ENCODE measurements around the gene CNTRL.
"Not testable (repeated sequence)": the region's sequence is repeated elsewhere in the genome, so short reads cannot be mapped to it uniquely, and the experiment has no call there.

CNTRL gene, protein sequence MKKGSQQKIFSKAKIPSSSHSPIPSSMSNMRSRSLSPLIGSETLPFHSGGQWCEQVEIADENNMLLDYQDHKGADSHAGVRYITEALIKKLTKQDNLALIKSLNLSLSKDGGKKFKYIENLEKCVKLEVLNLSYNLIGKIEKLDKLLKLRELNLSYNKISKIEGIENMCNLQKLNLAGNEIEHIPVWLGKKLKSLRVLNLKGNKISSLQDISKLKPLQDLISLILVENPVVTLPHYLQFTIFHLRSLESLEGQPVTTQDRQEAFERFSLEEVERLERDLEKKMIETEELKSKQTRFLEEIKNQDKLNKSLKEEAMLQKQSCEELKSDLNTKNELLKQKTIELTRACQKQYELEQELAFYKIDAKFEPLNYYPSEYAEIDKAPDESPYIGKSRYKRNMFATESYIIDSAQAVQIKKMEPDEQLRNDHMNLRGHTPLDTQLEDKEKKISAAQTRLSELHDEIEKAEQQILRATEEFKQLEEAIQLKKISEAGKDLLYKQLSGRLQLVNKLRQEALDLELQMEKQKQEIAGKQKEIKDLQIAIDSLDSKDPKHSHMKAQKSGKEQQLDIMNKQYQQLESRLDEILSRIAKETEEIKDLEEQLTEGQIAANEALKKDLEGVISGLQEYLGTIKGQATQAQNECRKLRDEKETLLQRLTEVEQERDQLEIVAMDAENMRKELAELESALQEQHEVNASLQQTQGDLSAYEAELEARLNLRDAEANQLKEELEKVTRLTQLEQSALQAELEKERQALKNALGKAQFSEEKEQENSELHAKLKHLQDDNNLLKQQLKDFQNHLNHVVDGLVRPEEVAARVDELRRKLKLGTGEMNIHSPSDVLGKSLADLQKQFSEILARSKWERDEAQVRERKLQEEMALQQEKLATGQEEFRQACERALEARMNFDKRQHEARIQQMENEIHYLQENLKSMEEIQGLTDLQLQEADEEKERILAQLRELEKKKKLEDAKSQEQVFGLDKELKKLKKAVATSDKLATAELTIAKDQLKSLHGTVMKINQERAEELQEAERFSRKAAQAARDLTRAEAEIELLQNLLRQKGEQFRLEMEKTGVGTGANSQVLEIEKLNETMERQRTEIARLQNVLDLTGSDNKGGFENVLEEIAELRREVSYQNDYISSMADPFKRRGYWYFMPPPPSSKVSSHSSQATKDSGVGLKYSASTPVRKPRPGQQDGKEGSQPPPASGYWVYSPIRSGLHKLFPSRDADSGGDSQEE (N-terminal part only)

DNA sequence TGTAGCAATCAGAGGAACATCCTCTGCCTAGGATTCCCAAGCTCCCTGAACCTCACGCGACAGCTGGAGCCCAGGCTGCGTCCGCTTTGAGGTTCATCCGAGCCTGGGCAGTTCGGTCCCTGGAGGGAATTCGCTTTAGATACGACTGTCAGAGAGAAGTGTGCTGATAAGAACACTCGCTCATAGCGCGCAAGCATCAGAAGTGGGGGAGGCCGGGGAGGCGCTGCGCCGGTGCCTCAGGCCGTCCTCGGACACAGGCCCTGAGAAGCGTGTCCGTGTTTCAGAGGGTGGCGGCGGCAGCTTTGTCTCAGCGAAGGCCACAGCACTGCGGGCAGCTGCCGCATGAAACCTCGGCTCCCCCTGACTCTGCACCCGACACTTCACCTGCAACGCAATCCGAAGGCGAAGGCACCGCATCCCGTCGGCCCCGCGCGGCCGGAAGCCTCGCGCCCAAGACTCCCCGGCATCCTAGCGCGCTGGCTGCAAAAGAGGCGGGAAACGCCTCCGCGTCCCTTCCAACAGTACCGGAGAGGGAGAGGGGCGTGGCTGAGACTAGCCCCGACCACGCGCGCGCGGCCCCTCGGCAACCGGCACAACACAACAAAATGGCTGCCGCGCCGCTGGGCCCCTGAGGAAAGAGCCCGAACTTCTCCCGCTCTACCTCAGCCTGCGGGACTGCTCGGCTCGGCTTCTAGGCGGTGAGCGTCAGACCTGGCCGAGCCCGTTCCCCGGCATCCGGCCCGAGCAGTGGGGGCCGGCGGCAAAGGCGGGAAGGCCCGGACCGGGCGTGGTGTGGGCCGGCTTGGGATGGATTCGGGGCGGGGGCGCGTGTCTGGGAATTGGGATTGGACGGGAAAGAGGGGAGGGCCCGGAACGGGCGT, at the start of gene CNTRL:
Gene CNTRL, plus strand, starts transcription at position 586 of the 881 bp plus-strand sequence. CDS start 13,372 bp downstream, outside the sequence.
- peak; percentile 82 for DNase-seq (ENCODE audit: low spot score)

DNA sequence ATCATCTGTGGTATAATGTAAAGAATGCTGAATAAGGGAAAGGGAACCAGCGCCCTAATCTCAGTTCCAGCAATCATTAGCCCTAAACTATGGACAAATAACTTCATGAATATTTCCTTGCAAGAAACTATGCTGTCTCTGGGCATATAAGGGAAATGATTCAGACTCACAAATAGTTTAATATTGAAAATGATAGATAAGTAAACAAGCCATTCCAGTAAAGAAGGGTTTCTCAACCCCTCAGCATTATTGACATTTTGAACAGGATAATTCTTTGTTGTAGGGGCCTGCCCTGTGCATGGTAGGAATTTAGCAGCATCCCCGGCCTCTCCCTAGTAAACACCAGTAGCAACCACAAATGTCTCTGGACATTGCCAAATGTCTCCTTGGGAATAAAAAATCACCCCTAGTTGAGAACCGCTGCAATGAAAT, 48.5 kb upstream of the CNTRL start:
- DNase-seq (ENCODE audit: low spot score) = no peak

DNA sequence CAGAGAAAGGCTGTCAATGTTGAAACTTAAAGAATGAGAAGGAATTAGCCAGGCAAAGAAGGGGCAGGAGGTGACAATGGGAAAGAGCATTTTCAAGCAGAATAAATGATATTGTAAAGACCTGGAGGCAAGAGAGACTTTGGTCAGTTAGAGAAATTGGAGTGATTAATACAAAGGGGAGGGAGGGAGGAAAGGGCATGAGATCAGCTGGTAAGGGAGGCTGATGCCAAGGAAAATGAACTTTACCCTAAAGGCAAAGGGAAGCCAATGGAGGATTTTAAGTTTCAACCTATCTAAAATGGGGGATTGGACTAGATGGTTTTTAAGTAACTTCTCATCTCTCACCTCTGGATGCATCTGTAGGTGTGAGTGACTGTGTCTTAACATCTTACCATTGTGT, 48.0 kb upstream of the CNTRL start:
- DNase-seq (ENCODE audit: low spot score) = no peak

DNA sequence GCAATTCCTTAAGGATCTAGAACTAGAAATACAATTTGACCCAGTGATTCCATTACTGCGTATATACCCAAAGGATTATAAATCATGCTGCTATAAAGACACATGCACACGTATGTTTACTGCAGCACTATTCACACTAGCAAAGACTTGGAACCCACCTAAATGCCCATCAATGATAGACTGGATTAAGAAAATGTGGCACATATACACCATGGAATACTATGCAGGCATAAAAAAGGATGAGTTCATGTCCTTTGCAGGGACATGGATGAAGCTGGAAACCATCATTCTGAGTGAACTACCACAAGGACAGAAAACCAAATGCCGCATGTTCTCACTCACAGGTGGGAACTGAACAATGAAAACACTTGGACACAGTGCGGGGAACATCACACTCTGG, 46.5 kb upstream of the CNTRL start:
- not testable (repeated sequence) for DNase-seq (ENCODE audit: low spot score)

DNA sequence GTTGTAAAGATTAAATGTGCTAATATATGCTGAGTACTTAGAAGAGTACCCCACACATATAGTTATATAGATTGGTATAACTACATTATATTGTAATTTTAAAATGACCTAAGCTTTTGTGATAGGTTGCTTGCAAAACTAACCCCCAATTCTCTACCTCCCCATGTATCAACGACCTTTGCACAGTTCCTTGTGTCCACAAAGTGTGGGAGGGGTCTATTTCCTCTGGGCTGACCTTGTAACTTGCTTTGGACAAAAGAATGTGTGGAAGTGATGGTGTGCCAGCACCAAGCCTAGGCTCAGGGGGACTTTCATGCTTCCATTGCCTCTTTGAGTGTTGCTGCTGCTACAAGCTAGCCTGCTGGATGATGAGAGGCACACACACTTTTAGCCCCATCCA, 45.3 kb upstream of the CNTRL start:
- DNase-seq (ENCODE audit: low spot score) = no peak

DNA sequence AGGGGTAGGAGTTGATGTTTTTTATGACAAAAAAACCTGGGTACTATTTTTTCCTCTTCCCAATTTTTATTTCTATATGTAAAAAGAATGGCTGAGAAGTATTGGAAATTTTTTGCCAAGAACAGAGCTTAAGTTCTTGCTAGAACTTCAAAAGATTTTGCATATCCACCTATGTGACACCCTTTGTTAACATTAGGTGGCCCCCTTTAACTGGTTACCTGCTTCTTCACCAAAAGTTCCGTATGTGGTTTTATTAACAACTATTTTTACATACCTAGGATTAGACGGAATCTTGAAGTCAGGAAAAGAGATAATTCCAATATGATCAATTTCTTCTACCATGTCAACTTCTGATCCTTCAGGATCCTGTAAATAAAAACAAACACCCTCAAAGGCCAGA, 40.2 kb upstream of the CNTRL start:
- DNase-seq (ENCODE audit: low spot score) = no peak

DNA sequence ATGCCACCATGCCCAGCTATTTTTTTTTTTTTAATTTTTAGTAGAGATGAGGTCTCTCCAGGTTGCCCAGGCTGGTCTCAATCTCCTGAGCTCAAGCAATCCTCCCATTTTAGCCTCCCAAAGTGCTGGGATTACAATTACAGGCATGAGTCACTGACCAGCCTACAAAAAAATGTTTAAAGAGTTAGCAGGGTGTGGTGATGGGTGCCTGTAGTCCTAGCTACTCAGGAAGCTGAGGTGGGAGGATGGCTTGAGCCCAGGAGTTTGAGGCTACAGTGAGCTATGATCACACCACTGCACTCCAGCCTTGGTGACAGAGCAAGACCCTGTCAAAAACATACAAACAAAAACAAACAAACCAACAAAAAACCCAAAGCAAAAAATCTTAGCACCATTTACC, 39.0 kb upstream of the CNTRL start:
- DNase-seq (ENCODE audit: low spot score) = not testable (repeated sequence)

DNA sequence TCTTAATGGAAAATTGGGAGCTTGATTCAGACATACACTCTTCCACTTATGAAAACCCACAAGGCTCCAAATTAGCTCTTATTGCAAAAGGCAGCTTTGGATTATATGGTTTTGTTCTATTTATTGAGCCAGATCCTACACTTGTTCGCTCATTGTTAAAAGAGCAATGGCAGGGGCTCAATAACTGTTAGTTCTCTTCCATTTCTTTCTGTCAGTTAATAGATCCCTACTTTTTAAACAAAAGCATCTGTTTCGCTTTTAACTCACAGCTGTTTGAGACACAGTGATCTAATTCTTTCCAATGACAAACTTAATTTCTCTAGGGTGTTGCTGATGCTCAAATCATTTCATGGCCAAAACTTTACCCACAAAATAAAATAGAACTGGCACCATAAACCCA, 36.4 kb upstream of the CNTRL start:
- DNase-seq (ENCODE audit: low spot score) = no peak

DNA sequence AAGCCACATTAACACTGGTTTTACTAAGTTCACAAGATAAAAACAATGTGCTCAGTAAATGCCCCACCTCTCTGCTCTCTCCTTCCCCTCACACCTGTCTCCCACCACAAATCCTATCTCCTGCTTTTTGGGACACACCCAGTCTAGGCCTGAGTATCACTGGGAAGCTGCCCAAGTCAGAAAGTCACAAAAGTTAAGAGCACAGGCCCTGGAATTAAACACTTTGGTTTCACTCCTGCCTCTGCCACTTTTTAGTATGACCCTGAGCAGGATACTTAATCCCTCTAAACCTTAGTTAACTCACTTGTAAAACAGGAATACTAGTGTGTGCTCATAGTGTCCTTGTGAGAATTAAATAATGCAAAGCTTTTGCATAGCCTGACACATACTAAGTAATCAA, 36.0 kb upstream of the CNTRL start:
- DNase-seq (ENCODE audit: low spot score) = no peak

DNA sequence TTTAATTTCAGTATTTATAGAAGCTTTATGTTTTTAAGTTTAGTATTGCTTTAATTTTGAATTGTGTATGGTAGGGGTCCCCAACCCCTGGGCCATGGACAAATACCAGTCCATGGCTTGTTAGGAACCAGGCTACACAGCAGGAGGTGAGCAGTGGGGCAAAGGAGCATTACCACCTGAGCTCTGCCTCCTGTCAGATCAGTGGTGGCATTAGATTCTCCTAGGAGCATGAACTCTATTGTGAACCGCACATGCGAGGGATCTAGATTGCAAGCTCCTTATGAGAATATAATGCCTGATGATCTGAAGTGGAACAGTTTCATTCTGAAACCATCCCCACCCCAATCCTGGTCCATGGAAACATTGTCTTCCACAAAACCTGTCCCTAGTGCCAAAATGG, 26.6 kb upstream of the CNTRL start:
- DNase-seq (ENCODE audit: low spot score) = no peak

DNA sequence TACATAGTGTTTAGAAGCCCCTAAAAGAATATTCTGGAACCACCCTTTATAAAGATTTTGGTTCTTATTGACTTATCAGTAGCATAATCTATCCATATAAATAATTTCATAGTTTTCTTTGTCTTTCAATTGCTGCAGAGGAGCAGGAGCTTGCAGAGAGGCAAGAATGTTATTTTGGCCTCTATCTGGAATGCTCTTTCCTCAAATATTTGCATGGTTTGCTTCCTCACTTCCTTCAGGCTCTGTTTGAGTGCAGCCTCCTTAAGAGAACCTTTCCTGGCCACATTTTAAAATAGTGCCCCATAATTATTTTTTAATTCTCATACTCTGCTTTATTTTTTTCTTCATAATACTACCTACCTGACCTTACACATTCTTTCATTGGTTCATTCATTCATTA, 26.1 kb upstream of the CNTRL start:
- DNase-seq (ENCODE audit: low spot score) = no peak

DNA sequence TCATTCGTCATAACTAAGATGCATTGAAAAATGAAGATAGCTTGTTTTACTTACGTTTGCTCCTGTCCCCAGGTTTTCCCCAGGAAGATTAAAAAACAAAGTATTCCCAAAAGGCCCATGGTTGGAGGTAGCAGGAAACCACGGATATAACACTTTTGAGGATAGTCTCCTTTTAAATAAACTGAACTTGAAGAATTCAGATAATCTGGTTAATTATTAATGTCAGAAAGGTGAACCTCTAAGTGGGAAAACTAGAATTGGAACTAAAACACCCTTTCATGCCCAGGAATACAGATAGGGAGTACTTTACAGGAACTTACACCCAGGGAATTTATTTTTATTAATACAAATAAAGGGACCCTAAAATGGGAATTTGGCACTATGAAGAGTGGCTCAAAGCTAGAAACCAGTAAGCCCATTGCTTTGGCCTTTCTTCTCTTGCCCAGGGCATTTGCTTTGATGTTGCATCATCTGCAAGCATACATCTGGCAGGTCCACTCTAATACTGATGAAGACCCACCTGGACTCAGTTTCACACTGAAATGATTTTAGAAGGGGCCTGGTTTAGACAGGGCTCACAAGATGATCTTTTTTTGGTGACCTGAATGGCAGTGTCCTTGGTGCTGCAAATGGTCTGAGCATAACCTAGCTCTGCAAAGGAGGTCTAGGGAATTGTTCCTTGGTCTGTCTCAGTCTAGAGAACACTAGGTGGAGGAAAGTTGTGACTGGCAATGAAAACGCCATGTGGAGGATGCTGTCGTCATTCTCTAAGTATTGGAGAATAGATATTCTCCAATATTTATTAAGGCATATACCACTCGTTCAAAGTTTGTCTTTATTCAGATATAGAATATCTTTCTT, 24.4 kb upstream of the CNTRL start, which contains the start of gene C5:
Gene C5, minus strand, starts transcription at position 148 of the 861 bp plus-strand sequence. Its CDS starts 29 bp downstream, at position 119.
- no peak for DNase-seq (ENCODE audit: low spot score)

DNA sequence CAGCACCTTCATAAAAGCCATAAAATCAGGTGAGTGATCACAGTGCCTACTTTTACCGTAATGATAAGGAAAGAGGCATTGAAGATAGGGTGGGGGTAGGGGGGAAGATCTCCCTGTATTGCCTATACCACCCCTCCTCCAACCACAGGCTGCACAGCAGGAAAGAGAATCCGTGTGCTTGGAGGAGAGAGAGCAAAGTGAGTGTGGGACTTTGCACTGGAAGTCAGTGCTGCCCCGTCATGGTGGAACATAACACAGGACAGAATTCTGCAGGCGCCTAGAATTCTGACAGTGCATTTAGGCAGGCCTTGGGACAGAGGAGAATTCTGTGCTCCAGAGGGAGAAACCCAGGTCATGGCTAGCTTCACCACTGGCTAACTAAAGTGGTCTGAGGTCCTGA, 21.2 kb upstream of the CNTRL start:
- no peak for DNase-seq (ENCODE audit: low spot score)

DNA sequence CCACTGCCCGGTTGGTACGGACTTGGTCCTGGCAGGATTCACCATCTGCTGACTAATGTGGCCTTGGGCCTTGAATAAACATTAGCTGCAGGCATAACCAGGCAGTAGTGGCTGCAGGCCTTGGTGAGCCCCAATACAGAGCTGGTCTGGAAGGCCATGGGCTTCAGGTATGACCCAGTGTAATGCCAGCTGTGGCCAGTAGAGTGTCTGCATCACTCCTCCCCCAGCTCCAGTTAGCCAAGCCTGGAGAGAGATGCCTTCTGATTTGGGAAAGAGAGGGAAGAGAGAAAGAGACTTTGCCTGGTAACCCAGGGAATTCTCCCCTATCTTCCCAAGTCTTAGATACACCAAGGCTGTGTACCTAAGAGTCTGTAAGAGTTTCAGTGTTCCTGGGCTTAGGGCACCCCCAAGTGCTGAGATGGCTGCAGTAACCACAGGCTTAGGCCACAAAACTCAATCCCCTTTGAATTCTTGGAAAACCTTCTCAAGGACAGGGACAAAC, 19.1 kb upstream of the CNTRL start:
- no peak for DNase-seq (ENCODE audit: low spot score)

DNA sequence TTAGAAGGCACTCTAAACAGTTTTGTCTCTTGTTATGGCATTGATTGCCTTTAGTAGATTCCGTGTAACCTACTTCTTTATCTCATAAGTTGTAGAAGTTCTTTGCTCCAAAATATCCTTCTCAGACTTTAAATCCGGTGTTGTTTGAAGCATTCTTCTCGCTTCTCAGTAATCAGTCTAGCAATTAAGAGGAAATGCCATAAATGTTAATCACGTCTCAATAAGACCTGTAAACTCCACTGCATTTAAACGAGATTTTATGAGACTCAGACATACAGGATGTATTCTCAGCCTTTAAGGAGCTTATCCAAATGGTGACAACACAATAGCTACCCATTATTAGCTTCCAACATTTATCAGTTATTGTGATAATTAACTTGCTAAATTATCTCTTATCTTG, 16.9 kb upstream of the CNTRL start:
- DNase-seq (ENCODE audit: low spot score) = no peak

DNA sequence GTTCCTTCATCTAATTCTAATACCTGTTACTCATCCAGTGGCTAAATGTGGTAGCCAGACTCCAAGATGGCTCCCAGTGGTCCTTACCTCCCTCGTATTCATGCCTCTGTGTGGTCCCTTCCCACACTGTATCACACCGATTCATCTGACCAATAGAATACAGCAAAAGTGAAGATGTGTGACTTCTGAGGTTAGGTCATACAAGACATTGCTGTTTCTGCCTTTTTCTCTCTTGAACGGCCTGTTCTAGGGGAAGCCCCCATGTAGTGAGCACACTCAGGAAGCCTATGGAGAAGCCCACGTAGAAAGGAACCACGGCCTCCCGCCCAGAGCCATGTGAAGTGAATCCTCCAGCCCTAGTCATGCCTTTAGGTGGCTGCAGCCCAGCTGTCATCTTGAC, 15.2 kb upstream of the CNTRL start:
- DNase-seq (ENCODE audit: low spot score) = no peak

DNA sequence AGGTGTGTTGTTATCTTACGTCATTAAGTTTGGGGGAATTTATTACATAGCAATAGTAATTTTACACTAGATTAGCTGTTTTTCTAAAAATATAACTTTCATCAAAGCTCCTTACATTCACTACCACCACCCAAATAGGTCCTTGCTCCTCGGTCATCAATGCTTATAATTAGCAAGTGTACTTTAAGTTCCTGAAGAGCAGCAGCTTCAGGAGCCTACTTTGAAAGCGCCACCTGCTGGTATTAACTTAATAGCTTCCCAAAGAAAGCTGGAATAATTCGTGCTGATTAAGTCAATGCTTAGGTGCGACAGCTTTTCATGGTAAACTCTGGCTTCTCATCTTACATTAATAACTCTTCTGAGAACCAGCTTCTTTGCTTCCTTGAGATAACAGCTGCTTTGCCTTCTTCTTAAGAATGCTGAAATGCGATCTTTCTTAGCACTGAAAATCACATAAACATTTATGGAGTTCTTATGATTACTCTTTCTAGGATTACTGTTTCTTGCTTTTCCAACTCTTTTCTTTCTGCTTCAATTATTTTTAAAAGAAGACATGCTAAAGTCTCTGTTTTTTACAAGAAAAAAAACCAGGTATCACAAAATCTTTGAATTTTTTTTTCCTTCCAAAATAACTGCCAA, 14.6 kb upstream of the CNTRL start:
- DNase-seq (ENCODE audit: low spot score) = peak; percentile 52

DNA sequence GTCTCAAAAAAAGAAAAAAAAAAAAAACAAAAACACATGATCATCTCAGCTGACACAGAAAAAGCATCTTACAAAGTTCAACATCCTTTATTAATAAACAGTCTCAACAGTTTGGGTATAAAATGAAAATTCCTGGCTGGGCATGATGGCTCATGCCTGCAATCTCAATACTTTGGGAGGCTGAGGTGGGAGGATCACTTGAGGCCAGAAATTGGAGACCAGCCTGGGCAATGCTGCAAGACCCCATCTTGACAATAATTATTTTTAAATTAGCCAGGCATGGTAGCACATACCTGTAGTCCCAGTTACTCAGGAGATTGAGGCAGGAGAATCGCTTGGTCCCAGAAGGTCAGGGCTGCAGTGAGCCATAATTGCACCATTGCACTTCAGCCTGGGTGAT, 7.9 kb upstream of the CNTRL start:
- no peak for DNase-seq (ENCODE audit: low spot score)

DNA sequence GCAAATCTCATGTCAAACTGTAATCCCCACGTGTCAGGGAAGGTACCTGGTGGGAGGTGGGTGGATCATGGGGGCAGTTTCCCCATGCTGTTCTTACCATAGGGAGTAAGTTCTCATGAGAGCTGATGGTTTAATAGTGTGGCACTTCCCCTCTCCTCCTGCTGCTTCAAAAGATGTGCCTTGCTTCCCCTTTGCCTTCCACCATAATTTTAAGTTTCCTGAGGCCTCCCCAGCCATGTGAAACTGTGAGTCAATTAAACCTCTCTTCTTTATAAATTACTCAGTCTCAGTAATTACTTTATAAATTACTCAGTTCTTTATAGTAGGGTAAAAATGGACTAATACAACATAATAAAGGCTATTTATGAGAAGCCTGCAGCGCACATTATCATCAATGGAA, 7.1 kb upstream of the CNTRL start:
- no peak for DNase-seq (ENCODE audit: low spot score)

DNA sequence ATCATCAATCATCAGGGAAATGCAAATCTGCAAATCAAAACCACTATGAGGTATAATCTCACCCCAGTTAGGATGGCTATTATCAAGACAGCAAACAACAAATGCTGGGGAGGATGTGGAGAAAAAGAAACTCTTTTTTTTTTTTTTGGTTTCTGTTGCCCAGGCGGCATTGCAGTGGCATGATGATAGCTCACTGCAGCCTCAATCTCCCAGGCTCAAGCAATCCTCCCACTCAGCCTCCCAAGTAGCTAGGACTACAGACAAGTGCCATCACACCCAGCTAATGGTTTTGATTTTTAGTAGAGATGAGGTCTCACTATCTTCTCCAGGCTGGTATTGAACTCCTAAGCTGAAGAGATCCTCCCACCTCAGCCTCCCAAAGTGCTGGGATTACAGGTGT, 5.4 kb upstream of the CNTRL start:
- no peak for DNase-seq (ENCODE audit: low spot score)
